ENCODE measurements around the gene HPSE2. TPM values are rescaled to one million over a fixed set of nuclear protein-coding genes. Genes with fewer than 3 reads are reported as not detected.
"Not testable (repeated sequence)": the region's sequence is repeated elsewhere in the genome, so short reads cannot be mapped to it uniquely, and the experiment has no call there.

HPSE2 gene
- total RNA-seq: not detected

- DNase-seq (ENCODE audit: low spot score in 2 of 2) (no peak), FAIRE-seq (no peak)
These were observed at the start of gene HPSE2 for GRCh38 chr10:99235658-99236626. HPSE2 (minus strand) TSS chr10:99235852.

DNA sequence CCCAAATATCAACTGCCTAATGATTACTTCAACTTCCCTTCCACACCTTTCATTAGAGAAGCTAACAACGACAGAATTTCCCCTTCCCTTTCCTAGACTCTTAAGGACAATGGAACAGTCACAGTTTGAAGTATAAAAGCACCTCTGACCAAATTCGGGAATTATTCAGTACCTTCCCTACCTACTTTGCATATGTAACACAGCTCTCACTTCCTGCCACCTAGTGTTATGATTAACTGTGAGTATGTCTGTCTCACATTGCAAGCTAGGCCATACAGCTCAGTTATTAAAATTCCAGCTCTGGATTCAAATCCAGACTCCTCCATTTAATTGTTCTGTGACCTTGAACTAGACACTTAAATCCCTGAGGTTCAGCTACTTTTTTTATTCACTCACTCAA is 44.8 kb upstream of the HPSE2 start:
- FAIRE-seq (no peak), DNase-seq (ENCODE audit: low spot score in 2 of 2) (no peak)

GRCh38 chr10:99279626-99280111 is 44.0 kb upstream of the HPSE2 start:
- FAIRE-seq (no peak), DNase-seq (ENCODE audit: low spot score in 2 of 2) (no peak)

DNA sequence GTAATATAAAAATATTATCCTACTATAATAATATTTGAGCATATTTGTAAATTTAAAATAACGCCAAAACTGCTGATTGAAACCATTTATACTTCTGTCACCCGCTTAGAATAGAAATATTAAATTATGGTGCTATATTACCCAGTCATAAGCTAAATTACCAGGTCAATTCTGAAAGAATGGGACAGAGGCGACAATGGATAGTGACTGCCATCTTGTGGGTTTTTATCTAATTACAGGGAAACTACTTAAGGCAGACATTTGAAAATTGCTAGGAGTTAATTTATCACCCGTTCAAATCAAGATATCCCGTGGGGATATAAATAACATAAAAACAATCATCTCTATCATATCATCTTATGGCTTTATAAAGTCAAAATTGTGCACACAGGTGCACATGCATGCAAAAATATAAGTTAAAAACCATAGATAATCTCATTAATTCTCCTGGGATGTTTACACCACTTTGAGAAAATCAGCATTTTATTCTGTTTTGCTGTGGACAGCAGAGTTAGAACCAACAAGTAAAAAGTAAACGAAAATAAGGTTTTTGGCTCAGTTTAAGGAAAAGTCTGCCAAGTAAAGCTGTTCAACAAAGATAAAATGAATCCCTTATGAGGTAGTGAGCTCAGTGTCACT is 41.3 kb upstream of the HPSE2 start:
- no peak for FAIRE-seq
- DNase-seq (ENCODE audit: low spot score in 2 of 2): no peak

DNA sequence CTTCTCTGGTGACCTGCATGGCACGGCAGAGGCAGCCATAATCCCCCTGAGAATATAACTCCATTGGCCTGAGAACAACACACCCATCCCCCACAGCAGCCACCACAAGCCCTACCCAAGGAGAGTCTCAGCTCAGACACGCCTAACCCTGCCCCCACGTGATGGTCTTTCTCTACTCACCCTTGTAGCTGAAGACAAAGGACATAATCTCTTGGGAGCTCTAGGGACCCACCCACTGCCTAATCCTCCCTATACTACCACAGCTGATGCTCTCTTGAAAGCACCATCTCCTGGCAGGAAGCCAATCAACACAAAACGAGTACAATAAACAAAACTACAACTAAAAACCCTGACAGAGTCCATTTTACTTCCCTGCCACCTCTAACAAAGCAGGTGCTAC is 30.7 kb upstream of the HPSE2 start:
- FAIRE-seq (no peak), DNase-seq (ENCODE audit: low spot score in 2 of 2) (no peak)

DNA sequence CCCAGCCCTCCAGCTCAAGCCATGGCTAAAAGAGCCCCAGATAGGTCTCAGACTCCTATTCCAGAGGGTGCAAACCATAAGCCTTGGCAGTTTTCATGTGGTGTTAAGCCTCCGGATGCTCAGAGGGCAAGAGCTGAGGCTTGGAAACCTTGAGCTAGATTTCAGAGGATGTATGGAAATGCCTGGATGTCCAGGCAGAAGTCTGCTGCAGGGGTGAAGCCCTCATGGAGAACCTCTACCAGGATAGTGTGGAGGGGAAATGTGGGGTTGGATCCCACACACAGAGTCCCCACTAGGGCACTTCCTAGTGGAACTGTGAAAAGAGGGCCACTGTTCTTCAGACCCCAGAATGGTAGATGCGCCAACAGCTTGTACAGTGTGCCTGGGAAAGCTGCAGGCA is 13.2 kb upstream of the HPSE2 start:
- FAIRE-seq (no peak), DNase-seq (ENCODE audit: low spot score in 2 of 2) (no peak)

DNA sequence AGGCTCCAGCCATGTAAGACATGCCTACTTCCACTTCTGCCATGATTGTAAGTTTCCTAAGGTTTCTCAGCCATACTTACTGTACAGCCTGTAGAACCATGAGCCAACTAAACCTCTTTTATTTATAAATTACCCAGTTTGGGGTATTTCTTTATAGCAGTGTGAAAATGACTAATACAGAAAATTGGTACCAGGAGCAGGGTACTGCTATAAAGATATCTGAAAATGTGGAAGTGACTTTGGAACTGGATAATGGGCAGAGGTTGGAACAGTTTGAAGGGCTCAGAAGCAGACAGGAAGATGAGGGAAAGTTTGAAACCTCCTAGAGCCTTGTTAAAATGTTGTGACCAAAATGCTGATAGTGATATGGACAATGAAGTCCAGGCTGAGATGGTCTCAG is 12.2 kb upstream of the HPSE2 start:
- not testable (repeated sequence) for FAIRE-seq; DNase-seq (ENCODE audit: low spot score in 2 of 2)

GRCh38 chr10:99236627-99237309 is 1.1 kb upstream of the HPSE2 start:
- DNase-seq (ENCODE audit: low spot score in 2 of 2) (no peak), FAIRE-seq (no peak)

DNA sequence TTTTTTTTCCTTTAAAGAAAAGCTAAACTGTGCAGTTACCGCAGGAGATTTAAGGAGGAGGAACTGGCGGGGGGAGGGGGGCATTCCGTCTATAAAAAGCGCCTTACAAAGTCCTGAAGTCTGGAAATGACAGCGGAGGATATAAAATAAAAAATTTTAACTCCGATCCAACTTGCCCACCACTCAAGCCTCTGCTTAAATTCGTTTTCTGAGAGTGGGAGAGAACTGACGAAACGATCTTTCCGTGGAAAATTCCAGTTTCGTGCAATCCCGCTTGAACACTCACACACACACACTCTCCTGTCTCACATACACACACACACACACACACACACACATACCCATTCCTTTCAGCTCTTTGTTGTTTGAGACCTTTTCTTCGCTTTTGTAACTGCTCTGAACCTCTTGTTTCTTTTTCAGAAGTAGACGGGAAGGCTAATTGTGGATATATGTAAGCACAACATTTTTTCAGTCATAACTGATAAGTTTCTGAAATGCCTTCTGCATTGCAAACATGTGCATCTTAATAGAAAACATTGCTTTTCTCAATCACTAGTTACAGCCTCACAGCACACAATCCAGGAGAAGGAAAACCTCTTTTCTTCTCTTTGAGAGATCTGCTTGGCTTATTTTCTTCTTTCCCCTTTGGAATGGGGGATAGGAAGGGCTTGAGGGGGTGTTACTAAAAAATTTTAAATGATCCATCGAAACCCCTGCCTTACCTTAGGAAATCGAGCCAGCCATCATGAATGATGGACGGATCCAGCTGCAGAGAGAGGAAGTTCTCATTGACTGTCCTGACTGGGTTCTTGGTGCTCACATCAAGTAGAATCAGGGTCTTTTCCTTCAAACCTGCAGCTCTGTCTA is 628 bp downstream of the HPSE2 start:
- FAIRE-seq: no peak
- DNase-seq (ENCODE audit: low spot score in 2 of 2): peak in 1 of 2 donors; percentile 18

DNA sequence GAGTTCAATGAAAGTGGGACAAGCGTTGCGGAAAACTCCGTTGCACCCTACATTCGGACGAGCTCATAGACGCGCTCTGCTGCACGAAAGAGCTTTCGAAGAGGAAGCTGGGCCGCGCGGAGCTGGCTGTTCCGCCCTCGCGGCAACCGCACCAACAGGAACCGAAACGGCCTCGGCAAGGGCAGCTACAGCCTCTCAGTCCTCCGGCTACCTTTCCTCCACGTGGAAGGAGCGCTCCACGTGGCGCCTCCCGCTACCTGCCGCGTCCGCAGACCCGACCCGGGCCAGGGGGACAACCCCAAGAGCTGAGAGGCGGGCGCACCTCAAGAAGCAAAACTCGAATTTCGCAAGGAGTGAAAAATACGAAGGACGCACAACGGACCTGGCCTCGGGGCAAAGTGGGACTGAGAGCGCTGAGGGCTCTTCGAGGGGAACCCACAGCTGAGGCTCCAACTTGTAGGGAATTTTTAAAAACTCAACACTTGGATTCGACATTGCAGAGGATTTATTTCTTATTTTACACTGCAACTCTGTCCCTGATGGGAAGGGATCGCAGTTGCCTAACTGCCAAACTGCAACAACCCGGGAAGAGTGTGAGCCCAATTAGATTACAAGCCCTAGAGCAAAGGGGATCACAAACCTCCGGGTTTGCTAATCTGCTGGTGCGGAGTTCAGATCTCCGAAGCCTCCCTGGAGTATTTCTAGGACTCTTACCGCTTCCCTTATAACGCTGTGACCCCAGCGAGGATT is 1.4 kb downstream of the HPSE2 start:
- DNase-seq (ENCODE audit: low spot score in 2 of 2) (peak in 1 of 2 donors; percentile 53), FAIRE-seq (no peak)

DNA sequence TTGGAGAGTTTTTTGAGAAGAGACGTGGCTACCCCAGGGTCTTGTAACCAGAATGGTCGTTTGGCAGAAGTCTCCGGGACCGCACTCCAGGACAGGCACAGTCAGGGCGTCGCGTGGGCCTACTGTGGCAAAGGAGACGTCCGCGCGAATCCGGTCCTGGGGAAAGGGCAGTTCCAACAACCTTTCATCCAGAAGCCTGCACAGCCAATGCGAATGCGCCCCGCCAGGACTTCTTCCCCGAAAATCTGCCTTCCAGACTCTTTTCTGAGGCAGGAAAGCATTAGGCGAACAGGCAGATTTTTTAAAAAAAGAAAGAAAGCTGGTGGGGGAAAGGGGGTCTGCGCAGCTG is 2.0 kb downstream of the HPSE2 start:
- DNase-seq (ENCODE audit: low spot score in 2 of 2) (no peak), FAIRE-seq (no peak)

GRCh38 chr10:99233000-99233688 is 2.5 kb downstream of the HPSE2 start:
- FAIRE-seq (no peak), DNase-seq (ENCODE audit: low spot score in 2 of 2) (no peak)

DNA sequence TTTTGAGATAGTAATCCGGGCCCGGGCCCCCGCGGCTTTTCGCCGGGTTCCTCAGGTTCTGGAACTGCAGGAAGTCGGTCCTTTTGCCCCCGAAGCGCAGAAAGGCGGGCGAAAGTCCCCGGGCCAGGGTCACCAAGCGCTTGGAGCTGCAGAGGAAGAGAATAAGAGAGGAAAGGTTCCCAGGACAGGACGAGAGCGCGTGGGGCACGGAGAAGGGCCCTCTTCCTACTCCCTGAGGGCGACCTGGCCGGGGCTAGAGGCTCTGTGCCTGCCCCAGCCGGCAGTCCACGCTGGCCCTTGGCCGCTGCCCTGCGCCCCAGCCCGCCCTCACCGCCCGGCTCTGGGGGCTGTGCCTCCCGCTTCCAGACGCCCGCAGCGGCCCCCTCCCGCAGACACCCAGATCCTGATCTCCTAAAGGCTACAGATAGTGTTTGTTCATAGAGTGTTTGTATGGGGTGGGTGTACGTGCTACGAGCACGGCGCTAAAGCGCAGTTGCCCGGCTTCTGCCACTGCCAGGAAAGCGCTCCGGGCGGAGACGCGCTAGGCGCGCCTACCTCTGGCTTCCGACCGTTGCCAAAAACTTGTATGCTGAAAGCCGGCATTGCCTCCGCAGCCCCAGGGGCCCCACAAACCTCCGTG is 3.2 kb downstream of the HPSE2 start:
- FAIRE-seq (no peak), DNase-seq (ENCODE audit: low spot score in 2 of 2) (peak in 1 of 2 donors; percentile 20)

DNA sequence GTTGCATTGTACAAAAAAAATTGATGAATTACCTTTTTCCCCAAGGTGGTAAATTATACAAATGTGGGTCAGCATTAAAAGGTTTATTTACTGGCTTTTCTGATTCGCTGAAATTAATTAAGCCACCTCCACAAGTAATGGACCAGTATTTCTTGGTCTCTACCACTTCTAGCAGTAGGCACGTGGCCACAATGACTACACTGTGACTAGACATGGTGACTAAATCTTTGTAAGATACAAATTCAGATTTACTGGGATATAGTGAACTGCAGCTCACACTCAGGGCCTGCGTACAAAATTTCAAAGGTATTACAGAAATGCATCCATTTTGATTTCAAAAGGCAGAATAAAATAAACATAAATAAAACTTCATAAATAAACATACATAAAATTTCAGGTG is 10.9 kb downstream of the HPSE2 start:
- FAIRE-seq (no peak), DNase-seq (ENCODE audit: low spot score in 2 of 2) (no peak)

DNA sequence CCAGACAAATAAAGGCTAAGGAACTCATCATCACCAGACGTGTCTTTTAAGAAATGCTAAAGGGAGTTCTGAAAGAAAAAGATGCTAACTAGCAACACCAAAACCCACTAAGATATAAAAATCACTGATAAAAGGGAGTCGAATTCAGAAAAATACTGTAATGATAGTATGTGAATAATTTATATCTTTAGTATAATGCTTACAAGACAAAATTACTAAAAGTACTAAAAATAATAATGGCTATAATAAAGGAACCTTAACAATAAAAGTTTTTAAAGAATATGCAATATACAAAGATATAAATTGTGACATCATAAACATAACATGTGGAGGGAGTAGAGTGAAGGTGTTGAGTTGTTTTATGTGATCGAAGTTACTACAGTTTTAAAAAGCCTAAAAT is 28.3 kb downstream of the HPSE2 start:
- FAIRE-seq: no peak

DNA sequence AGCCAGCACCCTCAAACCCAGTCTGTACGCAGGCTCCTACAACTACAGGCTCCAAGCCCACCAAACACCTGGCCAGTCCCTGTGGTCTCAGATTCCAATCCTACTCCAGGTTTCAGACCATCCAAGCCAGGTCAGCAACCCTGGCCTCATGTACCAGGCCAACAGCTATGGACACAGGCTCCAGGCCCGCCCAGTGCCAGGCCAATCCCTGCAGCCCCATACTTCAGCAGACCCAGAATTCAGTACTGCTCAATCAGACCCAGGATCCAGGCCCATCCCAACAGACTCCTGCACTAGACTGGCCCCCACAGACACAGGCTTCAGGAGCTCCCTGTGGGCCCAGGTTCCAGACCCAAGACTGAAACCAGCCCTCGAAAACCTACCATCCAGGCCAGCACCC is 32.3 kb downstream of the HPSE2 start:
- DNase-seq (ENCODE audit: low spot score in 2 of 2) (no peak), FAIRE-seq (no peak)

More for the DNA sequence above, 28.3 kb downstream of the HPSE2 start:
- no peak for DNase-seq (ENCODE audit: low spot score in 2 of 2)

GRCh38 chr10:99172950-99173349 is 62.7 kb downstream of the HPSE2 start:
- no peak for FAIRE-seq

DNA sequence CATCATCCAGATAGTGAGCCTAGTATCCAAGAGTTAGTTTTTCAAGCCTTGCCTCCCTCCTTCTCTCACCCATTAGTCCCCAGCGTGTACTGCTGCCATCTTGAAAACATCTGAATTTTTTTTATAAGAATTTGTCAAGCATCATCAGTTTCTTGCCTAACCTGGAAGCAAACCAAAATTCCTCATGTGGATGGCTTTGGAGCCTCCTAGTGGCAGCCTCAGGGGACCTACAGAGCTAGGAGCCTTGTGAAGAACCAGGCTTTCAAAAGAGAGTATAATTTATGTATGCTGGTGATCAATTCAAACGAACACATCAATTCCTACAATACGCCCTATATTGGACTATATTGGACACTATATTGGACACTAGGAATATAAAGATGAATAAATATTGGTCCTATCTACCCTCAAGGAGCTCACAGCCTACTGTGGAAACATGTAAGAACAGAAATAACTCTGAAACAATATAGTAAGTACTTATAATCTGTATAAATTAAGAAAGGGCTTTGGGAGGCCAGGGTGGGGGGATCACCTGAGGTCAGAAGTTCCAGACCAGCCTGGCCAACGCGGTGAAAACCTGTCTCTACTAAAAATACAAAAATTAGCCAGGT is 63.4 kb downstream of the HPSE2 start:
- DNase-seq (ENCODE audit: low spot score in 2 of 2) (peak in 1 of 2 donors; percentile 17), FAIRE-seq (no peak)

More at GRCh38 chr10:99172950-99173349, 62.7 kb downstream of the HPSE2 start:
- DNase-seq (ENCODE audit: low spot score in 2 of 2): no peak
